Stimulated activated CD4-positive, alpha-beta T cell treated with anti-CD3 and anti-CD28 coated beads, Interleukin-15, amount 100 ng/mL, for 1 hour (primary cell): ENCODE measurements around the gene E4F1.
A peak's percentile ranks its signal among the peaks of the same experiment; 100 is the strongest.
"Not testable (repeated sequence)": the region's sequence is repeated elsewhere in the genome, so short reads cannot be mapped to it uniquely, and the experiment has no call there.

Source experiments
- DNase-seq, 2 donors: peaks; one replicate each; pipeline ENCODE4 v3.0.0-alpha.2; 2020; ENCODE audit warnings: low read depth in 1 of 2, low spot score in 1 of 2

Gene E4F1

DNA sequence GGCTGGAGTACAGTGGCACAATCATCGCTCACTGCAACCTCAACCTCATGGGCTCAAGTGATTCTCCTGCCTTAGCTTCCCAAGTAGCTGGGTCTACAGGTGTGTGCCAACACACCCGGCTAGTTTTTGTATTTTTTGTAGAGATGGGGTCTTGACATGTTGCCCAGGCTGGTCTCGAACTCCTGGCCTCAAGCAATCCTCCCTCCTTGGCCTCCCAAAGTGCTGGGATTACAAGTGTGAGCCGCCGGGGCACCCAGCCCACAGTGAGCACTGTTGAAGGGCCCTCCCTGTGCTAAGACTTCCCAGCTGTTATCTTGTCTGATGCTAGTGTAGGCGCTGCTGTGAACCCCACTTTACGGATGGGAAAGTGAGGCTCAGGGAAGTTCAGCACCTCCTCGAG is 35.0 kb upstream of the E4F1 start:
- DNase-seq = no peak

DNA sequence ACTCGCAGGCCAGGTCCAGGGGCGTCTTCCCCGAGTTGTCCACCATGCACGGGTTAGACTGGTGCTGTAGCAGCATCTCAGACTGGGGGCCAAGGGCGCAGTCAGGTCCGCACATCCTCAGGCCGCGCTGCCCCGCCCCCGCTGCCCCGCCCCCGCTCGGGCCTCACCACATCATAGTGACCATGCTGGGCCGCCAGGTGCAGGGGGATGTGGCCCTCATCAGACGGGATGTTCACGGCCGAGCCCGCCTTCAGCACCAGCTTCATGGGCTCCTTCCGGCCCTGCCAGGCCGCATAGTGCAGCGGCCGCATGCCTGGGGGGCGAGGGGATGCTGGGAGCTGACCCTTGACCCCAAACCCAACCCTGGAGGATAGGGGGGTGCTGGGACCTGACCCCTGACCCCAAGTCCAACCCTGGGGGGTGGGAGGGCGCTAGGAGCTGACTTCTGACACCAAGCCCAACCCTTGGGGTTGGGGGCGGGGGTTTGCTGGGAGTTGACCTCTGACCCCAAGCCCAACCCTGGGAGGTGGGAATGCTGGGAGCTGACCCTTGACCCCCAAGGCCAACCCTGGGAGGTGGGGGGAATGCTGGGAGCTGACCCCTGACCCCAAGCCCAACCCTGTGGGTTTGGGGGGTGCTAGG is 34.0 kb upstream of the E4F1 start:
- no peak for DNase-seq

DNA sequence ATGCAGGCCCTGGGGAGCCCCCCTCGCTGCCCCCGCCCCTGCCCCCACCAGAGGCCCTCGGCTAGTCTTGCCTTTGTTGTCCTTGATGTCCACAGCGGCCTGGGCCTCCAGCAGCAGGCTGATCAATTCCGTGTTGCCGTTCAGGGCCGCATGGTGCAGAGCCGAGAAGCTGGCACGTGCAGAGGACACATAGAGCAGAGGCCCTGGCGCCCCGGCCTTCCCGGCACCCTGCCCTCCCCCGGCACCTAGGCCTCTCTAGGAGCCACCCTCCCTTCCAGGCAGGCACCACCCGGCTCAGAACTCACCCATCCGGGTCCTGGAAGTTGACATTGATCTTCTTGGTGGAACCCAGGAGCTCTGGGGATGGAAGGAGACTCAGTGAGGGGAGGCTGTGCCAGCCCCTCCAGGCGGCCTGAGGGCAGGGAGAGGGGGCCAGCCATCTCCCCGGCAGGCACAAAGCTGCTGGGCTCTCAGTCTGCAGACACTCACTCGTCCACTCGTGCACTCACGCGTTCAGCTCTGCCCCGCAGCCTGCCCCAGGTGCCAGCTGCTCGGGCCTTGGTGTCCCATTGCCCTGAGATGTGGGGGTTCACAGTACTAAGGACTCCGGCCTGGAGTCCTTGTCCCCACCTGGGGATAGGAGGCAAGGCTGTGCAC is 33.3 kb upstream of the E4F1 start:
- DNase-seq = no peak

DNA sequence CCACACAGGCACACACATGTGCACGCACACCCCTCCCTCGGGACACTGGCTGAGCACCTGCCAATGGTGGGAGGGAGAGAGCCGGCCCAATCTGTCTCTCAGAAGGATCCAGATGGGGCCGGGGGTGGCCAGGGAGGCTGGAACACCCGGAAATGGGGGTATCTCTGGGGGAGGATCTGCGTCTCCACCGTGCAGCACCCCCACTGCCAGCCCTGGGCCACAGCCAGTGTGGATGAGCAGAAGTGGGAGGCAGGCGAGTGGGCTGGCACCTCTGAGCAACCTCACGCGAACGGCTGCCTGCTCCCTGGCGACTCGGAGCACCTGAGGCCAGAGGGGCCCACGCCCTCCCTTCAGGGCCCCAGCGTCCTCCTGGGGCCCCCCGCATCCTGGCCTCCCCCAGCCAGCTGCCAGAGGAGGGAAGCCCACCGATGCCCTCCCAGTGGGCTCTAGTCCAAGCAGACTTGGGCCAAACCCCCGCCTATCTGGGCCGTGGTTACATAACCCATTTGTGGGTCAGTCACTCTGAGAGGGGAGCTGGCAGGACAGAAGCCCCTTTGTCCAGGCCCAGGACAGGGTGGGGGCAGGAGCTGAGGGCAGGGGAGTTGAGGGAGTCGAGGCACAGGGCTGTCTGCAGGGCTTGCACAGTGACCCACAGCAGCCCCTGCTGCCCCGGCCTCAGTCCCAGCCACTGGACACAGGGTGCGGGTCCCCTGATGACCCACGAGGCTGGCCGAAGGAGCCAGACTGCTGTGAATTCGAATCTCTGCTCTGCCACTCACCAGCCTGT is 32.5 kb upstream of the E4F1 start:
- no peak for DNase-seq

DNA sequence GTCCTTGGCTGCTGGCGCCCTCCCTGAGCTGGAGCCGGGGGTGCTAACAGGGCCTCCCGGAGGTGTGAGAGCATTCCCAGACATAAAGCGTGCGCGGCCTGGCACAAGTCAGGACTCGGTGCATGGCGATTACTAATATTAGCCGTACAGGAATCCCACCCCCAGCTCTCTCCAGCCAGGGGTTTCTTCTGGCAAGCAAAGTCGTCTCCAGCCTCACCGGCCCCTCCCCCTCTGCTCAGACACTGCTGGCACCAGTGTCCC is 32.0 kb upstream of the E4F1 start:
- no peak for DNase-seq

DNA sequence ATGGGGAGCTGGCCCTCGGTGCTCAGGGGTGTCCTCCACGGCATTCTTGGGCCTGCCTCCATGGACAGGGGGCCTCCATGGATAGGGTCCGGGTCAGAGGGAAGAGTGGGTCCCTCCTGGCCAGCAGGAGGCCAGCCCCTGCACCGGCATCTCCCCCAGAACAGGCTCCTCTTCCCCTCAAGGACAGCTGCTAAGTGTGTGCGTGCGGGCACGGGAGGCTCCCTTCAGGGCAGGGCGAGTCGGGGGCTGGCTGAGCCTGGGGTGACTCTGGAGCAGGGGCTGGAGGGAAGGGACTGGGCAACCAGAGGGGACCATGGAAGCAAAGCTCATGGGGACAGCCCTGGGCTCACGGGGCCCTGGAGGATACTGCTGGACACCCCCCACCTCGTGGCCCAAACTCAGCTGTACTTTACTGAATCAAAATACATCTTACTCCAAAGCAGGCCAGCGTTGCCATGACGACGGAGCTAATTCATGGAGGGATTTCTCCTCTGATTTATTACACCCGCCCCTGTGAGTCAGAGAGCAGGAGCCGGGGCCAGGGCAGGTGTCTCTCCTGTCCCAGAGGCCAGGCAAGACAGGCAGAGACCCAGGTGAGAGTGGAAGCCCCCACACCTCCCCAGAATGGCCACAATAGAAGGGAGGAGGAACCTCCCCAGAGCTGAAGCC is 29.1 kb upstream of the E4F1 start:
- no peak for DNase-seq

DNA sequence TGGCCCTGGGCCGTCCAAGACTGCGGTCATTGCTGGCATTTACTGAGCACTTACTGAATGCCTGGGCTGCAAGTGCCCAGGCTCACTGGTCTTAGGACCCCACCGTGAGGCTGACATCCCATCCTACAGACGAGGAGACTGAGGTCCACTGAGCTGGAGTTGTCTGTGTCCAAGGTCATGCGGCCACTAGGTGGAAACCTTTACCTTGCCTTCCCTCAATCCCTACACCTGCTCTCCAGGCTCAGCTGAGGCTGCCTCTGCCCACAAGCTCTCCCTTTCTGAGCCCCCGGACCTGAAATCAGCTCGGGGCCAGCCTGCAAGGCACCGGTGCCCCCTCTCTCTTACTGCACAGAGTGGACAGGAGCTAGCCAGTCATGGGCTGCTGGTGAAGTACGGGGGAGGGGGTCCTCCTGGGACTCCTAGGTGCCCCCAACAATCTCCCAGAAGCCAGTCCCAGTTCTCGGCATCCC is 28.5 kb upstream of the E4F1 start:
- no peak for DNase-seq

DNA sequence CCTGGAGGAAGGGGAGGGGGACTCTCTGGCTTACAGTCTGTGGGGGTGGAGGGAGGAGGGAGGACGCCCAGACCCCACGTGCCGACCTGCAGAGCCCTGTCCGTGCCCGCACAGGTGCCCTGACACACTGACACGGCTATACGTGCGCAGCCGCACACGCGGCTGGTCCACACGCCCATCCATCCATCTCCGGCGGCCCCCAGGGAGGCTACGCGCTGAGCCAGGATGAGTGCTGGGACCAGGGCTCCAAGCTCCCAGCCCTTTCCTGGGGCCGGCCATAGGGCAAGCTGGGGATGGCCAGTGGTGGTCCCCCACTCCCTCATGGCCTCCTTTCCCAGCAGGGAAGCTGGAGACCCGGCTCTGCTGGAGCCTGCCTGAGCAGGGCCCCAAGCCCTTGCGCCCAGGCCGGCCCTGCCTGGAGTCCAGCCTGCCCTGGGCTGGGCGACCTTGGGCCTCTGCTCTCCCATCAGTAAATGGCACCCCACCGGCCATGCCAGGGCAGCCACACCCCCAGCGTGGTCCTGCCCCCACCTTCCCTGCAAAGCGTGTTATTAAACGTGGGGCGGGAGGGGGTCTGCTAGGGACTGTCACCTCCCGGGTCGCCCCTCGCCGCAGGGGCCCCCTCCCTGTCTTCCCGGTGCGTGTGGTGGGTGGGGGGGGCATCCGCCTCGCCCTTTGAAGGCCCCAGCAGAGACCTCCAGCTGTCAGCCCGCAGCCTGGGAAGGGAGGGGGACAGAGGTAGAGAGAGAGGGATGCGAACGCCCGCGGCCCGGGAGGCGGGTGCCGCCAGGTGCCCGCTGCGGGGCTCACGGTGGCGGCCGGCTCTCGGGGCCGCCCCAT is 27.8 kb upstream of the E4F1 start:
- DNase-seq = no peak

DNA sequence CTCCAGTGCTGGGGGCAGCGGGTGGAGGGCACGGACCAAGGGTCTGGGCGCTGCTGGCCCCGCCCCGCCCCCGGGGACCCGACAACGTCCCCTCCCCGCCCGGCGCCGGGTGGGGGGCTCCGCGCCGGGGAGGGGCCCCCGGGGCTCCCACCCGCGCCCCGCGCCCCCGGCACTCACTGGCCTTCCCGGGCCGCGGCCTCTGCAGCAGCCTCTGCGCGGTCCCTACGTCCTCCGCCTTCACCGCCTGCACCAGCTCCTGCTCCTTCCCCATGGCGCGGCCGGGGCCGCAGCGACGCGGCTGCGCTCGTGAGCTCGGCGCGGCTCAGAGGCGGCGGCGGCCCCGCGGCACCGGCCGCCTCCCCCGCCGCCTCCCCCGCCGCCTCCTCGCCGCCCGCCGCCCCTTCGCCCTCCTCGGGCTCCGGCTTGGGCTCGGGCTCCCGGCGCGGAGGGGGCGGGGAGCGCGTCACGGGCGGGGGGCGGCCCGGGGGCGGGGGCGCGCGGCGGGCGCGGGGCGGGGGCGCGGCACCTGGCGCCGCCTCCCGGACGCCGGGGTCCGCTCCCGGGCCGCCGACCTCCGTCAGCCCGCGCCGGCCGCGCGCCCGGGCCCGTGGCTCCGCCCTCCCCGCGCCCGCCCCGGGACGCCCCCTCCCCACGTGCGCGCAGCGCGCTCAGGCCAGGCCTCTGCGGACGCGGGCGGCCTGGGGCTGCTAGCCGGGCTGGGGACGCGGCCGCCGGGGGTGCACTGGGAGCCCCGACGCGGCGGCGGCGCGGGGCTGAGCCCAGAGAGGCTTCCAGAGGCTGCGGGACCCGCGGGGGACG is 27.0 kb upstream of the E4F1 start, which contains the start of gene CASKIN1:
Gene CASKIN1, minus strand, starts transcription at position 444 of the 819 bp plus-strand sequence. Its CDS starts 173 bp downstream, at position 271.
- DNase-seq = no peak

DNA sequence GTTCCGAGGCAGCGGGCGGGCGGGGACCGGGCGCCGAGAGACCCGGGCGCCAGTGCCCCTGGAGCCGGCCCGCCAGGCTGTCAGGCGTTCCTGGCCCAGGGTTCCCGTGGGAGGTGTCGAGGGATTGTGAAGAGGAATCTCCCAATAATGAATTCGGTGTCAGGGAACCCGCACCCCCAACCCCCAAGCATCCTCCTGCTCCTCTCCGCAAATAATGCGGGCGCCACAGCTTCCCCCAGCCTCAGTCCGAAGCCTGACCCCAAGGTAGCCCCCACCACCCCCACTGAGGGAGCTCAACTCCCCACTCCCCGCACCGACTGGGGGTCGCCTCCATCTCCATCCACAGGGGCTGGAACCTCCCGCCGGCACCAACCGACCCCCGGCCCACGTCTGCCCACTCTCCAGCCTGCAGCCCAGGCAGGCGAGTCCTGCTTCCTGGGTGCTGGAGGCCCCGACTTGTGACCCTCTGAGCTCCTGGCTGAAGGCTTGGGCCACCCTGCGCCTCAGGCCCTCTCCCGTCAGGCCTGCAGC is 26.3 kb upstream of the E4F1 start:
- no peak for DNase-seq

DNA sequence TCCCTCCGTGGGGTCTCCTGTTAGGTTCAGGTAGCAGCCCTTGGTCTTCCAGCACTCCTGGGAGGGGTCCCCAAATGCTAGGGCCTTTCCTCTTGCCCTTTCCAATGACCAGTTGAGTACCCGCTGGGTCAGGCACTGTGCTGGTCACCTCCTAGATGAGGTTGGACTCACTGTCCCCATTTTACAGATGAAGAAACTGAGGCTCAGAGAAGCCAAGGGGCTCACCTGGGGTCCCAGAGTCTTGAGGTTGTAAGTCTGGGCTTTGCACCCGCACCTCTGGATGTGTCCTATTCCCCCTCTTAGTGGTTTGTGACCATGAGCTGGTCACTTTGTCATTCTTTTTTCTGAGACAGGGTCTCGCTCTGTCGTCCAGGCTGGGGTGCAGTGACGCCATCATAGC is 25.6 kb upstream of the E4F1 start:
- no peak for DNase-seq

DNA sequence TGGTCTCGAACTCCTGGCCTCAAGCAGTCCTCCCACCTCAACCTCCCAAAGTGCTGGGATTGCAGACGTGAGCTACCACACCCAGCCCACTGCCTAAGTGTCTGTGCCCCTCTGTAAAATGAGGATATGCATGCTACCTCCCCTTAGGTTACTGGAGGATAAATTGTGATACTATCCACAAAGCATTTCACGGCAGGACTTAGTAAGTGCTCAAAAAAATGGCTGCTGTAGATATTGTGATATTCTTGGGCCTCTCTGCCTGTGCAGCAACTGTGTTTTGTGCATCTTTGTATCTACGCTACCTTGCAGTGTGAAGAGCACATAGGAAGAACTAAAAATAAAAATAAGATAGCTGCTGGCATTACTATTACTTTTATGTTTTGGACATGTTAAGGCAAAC is 25.1 kb upstream of the E4F1 start:
- DNase-seq = no peak

DNA sequence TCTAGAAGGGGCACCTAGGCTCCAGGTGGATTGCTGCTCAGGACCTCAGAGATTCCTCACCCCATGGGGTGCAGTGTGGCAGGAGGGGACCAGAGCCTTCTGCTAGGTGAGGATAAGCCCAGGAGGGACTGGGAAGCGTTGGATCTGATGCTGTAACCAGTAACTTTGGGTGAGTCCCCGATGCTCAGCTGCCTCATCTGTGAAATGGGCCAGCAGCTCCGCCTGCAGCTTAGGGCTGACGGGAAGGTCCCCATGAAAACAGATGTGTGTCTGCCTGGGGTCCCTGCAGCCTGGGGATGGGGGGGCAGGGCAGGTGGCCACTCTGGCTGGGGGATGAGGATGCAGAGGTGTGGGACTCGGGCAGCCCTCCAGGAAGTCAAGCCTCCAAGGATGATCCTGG is 24.3 kb upstream of the E4F1 start:
- DNase-seq = no peak

DNA sequence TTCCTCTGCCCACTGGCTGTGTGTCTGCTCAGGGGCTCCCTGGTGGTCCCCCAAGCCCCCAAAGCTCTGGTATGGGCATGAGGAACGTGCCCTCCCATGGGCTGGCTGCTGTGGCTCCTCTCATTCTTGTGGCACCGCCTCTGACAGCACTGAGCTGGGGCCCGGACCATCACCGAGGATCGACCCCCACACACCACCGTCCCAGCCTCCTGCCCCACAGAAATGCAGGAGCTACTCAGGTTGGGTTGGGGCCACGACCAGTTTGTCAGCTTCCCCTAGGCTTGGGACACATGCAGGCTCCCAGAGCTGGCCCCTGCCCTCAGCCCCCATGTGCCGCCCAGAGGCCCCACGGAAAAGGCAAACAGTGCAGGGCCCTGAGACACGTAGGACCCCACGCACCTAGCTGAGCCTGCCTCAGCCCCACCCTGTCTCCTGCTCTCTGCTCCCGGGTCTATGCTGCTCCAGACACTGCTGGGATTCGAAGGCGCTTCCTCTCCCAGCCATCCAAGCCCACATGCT is 23.7 kb upstream of the E4F1 start:
- DNase-seq = no peak

DNA sequence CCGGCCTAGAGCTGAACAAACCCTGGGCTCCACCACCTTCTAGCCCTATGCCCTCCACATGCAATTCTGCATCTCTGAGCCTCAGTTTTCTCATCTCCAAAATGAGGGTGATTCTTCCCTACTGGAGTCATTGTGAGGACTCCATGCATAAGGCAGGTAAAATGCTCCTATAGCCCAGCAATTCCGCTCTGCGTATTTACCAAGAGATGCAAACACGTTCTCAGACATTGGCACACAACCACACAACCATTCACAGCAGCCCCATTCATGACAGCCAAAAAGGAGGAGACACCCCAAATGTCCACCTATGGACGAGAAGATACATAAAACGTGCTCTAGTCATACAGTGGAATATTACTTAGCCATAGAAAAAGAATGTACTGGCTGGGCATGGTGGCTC is 23.1 kb upstream of the E4F1 start:
- no peak for DNase-seq

DNA sequence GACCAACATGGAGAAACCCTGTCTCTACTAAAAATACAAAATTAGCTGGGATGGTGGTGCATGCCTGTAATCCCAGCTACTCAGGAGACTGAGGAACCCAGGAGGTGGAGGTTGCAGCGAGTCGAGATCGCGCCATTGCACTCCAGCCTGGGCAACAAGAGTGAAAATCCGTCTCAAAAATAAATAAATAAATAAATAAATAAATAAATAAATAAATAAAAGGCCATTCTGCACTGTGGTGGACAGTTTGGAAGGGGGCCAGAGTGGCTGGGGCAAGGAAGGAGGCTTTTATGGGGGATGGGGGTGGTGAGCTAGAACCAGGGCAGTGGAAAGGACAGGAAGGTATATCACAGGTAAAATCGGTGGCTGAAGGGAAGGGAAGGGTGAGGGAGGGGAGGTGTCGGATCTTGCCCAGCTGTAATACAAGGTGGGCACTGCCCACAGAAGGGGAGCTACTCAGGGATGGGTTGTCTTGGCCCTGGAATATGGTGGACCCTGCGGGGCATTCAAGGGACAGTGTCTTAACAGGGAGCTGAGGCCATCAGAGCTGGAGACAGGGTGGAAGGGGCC is 20.2 kb upstream of the E4F1 start:
- not testable (repeated sequence) for DNase-seq

DNA sequence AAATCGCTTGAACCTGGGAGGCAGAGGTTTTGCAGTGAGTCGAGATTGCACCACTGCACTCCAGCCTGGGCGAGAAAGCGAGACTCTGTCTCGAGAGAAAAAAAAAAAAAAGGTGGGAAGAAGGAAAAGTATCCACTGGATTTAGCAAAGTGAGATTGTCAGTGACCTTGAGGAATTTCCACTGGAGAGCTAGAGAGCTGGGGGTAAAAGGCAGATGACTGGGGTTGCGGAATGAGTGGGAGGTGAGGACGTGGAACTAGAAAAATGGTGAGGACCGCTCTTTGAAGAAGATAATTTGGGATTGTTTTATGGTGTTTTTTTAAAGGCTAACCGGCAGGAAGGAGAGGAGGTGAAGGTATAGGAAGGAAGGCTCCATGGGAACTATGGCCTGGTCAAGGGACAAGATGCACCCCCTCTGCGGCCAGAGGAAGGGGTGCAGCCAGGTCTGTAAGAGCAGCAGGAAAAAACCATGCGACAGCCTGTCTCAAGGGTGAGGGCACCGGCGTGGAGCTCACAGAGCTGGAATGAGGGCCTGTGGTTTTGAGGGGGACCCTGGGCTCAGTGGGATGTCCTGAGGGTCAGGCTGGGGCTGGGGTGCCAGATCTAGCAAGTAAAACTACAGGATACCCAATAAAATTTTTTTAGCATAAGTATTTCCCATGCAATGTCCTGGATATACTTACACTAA is 18.8 kb upstream of the E4F1 start:
- no peak for DNase-seq

DNA sequence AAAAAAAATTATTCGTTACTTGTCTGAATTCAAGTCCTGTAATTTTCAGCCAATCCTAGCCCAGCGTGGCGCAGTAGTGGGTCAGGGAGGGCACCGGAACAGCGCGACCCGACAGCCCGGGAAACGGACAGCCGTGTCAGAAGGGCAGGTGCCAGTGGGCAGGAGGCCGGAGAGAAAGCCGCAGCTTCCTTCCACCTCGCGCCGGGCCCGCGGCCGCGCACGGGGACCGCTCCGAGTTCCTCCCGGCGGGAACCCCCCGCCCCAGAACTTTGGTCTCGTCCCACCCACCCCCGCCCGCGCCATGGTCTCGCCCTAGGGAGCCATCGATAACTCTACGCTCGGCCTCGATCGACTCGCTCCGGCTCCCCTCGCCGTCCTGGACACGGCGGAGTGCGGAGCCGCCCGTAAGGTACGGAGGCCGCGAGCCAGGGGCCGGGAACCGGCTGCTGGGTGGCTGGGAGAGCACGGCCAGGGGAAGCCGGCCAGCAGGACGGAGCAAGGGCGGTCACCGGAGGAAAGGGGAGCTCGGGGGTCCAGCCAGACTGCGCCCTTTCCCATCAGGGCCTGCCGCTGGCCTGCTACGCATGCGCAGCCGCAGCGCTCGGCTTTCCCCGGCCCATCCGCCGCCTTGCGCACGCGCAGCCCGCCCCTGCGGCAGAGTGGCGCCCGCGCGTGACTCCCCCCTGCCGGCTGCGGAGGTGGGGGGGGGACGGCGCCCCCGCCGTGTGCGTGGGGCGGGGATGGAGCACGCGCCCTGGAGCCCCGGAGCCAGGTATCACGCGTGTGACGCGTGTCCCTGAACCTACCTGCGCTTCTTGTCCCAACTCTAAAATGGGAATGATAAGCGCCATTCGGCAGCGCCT is 18.1 kb upstream of the E4F1 start, which contains the start of gene MLST8:
Gene MLST8, plus strand, starts transcription at position 351 of the 863 bp plus-strand sequence. CDS start 632 bp downstream, outside the sequence.
- DNase-seq = peak; percentile 88 to 89
